ENCODE data around the gene DMKN.
A peak's percentile ranks its signal among the peaks of the same experiment; 100 is the strongest.
"Not testable (repeated sequence)": the region's sequence is repeated elsewhere in the genome, so short reads cannot be mapped to it uniquely, and the experiment has no call there.

Gene DMKN

DNA sequence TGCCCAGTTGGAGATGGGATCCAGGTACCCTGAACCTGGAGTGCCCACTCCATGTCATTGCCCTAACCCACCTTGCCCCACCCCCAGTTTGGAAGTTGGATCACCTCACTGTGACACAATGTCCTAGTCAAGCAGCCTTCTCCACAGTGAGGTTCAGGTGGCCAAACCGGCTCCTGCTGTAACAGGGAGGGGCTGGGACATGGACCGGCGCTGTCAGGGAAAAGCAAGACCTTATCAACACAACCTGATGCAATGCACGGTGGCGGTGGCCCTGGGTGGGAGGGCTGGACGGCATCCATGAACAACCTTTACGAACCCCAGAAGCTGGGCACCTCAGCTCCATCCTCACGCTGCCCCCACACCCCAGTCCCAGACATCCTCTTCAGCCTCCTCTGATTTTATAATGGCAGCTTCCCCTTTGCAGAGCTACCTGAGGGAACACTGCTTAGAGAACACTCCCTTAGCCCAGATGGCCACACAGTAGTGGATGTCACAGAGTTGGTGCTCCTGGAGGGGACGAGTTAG lies 21.6 kb downstream of the DMKN start:
- no peak for DNase-seq

DNA sequence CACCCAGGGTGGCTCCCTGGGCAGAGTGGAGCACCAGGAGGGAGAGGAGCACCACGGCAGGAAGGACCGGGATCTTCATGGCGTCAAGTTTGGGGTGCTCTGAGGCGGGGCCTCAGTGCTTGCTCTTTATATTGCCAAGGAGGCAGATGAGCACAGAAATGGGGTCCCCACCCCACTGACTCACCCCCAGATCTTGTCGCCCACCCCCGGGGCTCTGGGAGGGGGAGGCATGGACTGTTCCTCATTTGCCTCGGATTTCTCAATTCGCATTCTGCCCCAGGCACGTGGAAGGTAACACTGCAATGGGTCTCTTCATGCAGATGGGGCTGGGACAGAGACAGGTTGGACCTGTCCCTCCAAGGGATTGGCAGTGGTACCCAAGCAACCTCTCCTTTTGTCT lies 23.1 kb downstream of the DMKN start, which contains the start of gene KRTDAP:
KRTDAP (minus strand) TSS at position 101 of the 400 bp plus-strand sequence; CDS start at position 79, 22 bp downstream.
- DNase-seq, result no peak

GRCh38 chr19:35488677-35489076 lies 24.8 kb downstream of the DMKN start:
- no peak for DNase-seq

- DNase-seq, result no peak
These were observed 25.7 kb downstream of the DMKN start for GRCh38 chr19:35487656-35488182.

GRCh38 chr19:35486268-35486708 lies 27.2 kb downstream of the DMKN start:
- no peak for DNase-seq

- no peak for DNase-seq
These were observed 29.0 kb downstream of the DMKN start for GRCh38 chr19:35484252-35485036.

- no peak for DNase-seq
These were observed 30.4 kb downstream of the DMKN start for GRCh38 chr19:35483089-35483488.

GRCh38 chr19:35478794-35479677 lies 34.4 kb downstream of the DMKN start:
- DNase-seq, result no peak

- DNase-seq, result no peak
These were observed 37.3 kb downstream of the DMKN start for GRCh38 chr19:35476149-35476548.

DNA sequence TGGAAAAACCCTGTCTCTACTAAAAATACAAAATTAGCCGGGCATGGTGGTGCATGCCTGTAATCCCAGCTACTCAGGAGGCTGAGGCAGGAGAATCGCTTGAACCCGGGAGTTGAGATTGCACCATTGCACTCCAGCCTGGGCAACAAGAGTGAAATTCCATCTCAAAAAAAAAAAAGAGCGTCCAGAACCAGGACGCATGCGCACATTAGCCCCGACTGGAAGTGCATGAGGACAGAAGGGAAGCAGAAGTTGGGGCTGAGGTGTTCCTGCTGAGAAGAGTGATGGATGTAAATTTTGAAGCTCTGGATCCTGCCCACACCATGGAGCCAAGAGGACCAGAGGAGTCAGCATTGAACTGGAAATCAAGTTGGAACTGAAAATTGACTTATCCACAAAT lies 38.9 kb downstream of the DMKN start:
- not testable (repeated sequence) for DNase-seq

DNA sequence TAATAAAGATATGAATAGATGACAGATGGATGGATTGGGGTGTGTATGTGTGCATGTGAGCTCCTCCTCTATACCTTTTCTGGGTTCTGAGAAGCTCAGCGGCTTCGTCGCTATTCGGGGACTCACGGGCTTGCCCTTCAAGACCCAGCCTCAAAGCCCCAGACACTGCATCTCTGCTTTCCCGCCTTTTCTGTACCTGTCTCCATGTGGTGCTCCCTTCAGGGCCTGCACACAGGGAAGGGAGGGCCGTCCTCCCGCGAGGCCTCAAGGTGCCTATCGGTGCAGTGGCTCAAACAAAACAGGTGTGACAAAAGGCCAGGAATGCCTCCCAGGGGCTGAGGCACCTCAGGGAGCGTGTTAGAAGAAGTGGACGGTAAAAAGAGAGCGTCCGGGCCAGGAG lies 39.3 kb downstream of the DMKN start:
- no peak for DNase-seq

- no peak for DNase-seq
These were observed 41.5 kb downstream of the DMKN start for GRCh38 chr19:35471946-35472345.

DNA sequence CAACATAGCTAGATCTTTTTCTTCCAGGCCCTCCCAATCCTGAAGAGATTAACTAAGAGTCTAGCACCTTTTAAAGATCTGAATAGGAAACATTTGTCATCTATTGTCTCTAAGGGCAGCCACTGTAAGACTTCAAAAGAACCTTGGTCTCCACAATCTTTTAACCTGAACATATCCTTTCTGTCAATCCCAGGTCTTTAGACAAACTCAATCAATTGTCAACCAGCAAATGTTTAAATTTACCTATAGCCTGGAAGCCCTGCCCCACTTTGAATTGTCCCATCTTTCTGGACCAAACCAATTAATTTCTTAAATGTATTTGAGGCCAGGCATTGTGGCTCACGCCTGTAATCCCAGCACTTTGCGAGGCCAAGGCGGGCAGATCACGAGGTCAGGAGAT lies 42.4 kb downstream of the DMKN start:
- not testable (repeated sequence) for DNase-seq

DNA sequence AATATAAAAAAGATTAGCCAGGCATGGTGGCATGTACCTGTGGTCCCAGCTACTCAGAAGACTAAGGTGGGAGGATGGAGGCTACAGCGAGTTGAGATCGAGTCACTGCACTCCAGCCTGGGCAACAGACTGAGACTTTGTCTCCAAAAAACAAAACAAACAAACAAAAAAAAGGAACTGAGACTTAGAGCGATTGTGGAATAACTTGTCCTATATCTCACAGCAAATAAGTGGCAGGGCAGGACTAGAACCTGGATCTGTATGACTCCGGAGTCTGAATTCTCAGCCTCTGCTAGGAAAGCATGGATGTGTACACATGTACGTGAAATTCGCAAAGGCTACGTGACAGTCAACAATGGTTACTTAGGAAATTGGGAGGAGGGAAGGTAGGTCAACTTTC lies 43.3 kb downstream of the DMKN start:
- no peak for DNase-seq

GRCh38 chr19:35468637-35469036 lies 44.8 kb downstream of the DMKN start:
- peak; percentile 77 for DNase-seq

DNA sequence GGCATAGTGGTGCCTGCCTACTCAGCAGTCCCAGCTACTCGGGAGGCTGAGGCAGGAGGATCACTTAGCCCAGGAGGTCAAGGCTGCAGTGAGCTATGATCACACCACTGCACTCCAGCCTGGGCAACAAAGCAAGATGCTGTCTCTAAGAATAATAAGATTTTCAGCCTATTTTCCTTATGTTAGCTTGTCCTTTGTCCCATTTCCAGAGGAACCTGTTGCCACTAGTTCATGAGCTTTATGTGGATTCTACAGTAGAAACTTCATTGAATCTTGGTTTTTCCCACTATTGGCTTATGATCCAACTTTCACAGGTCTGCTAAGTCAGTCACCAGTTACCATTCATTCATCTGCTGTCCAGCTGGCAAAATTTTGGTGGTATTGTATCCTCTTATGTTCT lies 47.2 kb downstream of the DMKN start:
- no peak for DNase-seq

DNA sequence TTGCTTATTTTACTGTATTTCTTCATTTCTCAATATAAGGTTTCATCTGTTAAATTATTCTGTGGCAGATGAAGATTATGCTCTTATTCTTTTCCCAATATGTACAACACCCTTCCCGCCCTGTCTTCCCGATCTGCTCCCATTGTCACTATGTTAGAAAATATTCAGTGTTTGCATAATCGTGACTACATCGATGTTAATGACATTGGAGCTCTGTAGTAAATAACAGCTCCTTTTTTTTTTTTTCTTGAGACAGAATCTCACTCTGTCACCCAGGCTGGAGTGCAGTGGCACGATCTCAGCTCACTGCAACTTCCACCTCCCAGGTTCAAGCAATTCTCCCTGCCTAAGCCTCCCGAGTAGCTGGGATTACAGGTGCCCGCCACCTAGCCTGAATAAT lies 50.5 kb downstream of the DMKN start:
- DNase-seq, result not testable (repeated sequence)

GRCh38 chr19:35462476-35462953 lies 50.9 kb downstream of the DMKN start:
- DNase-seq, result peak; percentile 85

DNA sequence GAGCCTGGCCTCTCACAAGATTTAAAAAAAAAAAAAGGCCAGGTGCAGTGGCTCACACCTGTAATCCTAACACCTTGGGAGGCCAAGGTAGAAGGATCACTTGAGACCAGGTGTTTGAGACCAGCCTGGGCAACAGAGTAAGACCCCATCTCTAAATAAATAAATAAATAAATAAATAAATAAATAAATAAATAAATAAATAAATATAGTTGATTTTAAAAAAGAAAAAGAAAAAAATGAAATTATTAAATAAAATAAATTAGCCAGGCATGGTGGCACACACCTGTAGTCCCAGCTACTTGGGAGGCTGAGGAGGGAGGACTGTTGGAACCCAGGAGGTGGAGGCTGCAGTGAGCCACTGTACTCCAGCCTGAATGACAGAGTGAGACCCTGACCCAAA lies 51.7 kb downstream of the DMKN start:
- not testable (repeated sequence) for DNase-seq

- DNase-seq, result no peak
These were observed 52.4 kb downstream of the DMKN start for GRCh38 chr19:35461060-35461459.

GRCh38 chr19:35460608-35461007 lies 52.8 kb downstream of the DMKN start:
- no peak for DNase-seq

DNA sequence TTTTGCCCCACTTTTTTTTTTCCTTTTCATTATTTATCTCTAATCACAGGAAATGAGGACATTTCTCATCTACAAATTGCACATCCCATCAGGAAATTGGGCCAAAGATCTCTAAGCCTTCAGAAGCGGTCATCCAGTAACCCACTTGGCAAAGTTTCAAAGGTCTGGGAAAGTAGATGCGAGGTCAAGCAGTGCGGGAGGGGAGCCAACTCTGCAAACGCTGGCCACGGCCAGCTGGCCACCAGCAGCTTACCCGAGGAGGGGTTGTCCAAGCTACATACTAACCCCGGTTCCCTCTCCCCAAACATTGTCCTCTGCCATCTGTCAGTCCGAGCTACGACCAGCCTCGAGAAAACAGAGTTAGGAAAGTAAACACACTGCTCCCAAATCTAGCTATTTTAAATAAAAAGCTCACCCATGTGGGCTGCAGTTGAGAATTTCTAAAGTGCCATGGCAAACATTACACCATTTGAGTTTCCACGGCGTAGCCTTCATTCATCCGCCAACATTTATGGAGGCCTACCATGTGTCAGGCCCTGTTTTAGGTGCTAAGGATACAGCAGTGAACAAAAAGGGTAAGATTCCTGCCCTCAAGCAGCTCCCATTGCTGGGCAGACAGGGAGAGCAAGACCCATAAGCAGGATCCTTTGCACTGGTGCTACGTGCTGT lies 53.9 kb downstream of the DMKN start:
- DNase-seq, result no peak

Data from CD4-positive, alpha-beta T cell treated with Interleukin-10 for 1 hour (primary cell).